ENCODE measurements around the gene APOL6.

GRCh38 chr22:35697142-35697541 lies 48.9 kb downstream of the APOL6 start:
- TF ChIP-seq CTCF (IDR thresholded peaks at IDR 0.05) (no peak), EP300 (IDR thresholded peaks at IDR 0.05) (no peak), SMC3 (IDR thresholded peaks at IDR 0.05) (no peak), POLR2A (IDR thresholded peaks at IDR 0.05; ENCODE audit: low read length) (no peak)
